Panc1 (cell line): ENCODE results near the gene CEP41. TPM values are rescaled to one million over a fixed set of nuclear protein-coding genes. Genes with fewer than 3 reads are reported as not detected.

Experiments
- ATAC-seq: fragments of 200-7000 bp; cut with Tn5 transposase; 2 replicates; pipeline ENCODE4 v1.9.1; 2020; ENCODE audit warnings: mild to moderate bottlenecking, moderate library complexity
- BruUV-seq: library from RNA; stranded (reverse); fragments of 400-500 nt; replicated peaks from 2 replicates; lab custom pipeline; 2021; lab: Mats Ljungman, UMichigan
- CTCF ChIA-PET: fragments of 300-600 bp; sonication (Branson Sonifier 250); formaldehyde crosslinking; loops from one replicate; lab custom pipeline; 2022; ENCODE audit warnings: antibody characterized with exemption; lab: Charles Lee
- POLR2A ChIA-PET: fragments of 300-600 bp; sonication (Branson Sonifier 250); formaldehyde crosslinking; loops from one replicate; lab custom pipeline; 2022; ENCODE audit warnings: antibody characterized with exemption; lab: Charles Lee
- DNase-seq: peaks from one replicate; pipeline ENCODE4 v3.0.0-alpha.2; 2010; ENCODE audit warnings: low read depth, low spot score
- H3K27ac ChIP-seq: 2 replicates; pipeline ENCODE4 v1.5.1; 2011; ENCODE audit warnings: mild to moderate bottlenecking, low read length, inconsistent platforms
- H3K27me3 ChIP-seq: fragments of 200-500 bp; sonication (Bioruptor generic); 2 replicates; pipeline ENCODE4 v1.6.0; 2014; ENCODE audit warnings: low read length, inconsistent platforms; ENCODE audit not compliant: control insufficient read depth, insufficient read depth
- H3K36me3 ChIP-seq: fragments of 200-500 bp; sonication (Bioruptor generic); 2 replicates; pipeline ENCODE4 v1.5.1; 2014; ENCODE audit warnings: inconsistent platforms, mild to moderate bottlenecking, low read length, moderate library complexity; ENCODE audit not compliant: control insufficient read depth, insufficient read depth
- H3K4me1 ChIP-seq: 2 replicates; pipeline ENCODE4 v1.5.1; 2011; ENCODE audit warnings: inconsistent platforms, mild to moderate bottlenecking, low read length, moderate library complexity; ENCODE audit not compliant: control insufficient read depth, insufficient read depth
- H3K4me3 ChIP-seq, 2 experiments: 2 replicates each; pipeline ENCODE4 v1.5.1; 2011 to 2012; ENCODE audit warnings: low read depth in 2 of 2, low read length in 2 of 2, mild to moderate bottlenecking in 2 of 2, inconsistent platforms in 1 of 2, moderate library complexity in 1 of 2
- H3K9me3 ChIP-seq: fragments of 200-500 bp; sonication (Bioruptor generic); 2 replicates; pipeline ENCODE4 v1.5.1; 2014; ENCODE audit warnings: low read depth, mild to moderate bottlenecking, inconsistent platforms, low read length, moderate library complexity; ENCODE audit not compliant: control insufficient read depth, insufficient read depth
- CTCF ChIP-seq: fragments of 450-650 bp; IDR thresholded peaks from 2 replicates; pipeline ENCODE4 v1.5.1; 2017; ENCODE audit warnings: mild to moderate bottlenecking
- POLR2AphosphoS5 ChIP-seq: IDR thresholded peaks from 2 replicates; pipeline ENCODE4 v1.6.1; 2012; ENCODE audit warnings: mild to moderate bottlenecking, low read depth, low read length, moderate library complexity
- REST ChIP-seq, 2 experiments: IDR thresholded peaks; 2 replicates each; pipeline ENCODE4 v1.6.1; 2011 to 2012; ENCODE audit warnings: low read depth in 2 of 2, control low read depth in 1 of 2, low read length in 1 of 2, mild to moderate bottlenecking in 1 of 2, moderate library complexity in 1 of 2; ENCODE audit not compliant: insufficient read depth in 1 of 2
- SIN3A ChIP-seq: IDR thresholded peaks from 2 replicates; pipeline ENCODE4 v1.6.1; 2012; ENCODE audit warnings: low read depth, mild to moderate bottlenecking, low read length, moderate library complexity, borderline replicate concordance; ENCODE audit not compliant: insufficient read depth
- TCF7L2 ChIP-seq: IDR thresholded peaks from 2 replicates; pipeline ENCODE4 v1.6.1; 2011; ENCODE audit warnings: mild to moderate bottlenecking, low read depth, low read length, inconsistent platforms
- in situ Hi-C: cut with HindIII; loops from 2 replicates; pipeline ENCODE4 v1.10.0; 2016; ENCODE audit warnings: low sequenced_read_pairs, low pct_unique_long_range_greater_than_20kb
- intact Hi-C: fragments of 100-400 bp; cut with micrococcal nuclease; formaldehyde crosslinking; loops from one replicate; pipeline ENCODE4 v1.10.0; 2022; ENCODE audit not compliant: unreplicated experiment
- total RNA-seq: library from RNA; stranded (reverse); gene quantifications from one replicate; pipeline ENCODE4 v1.2.1, GENCODE V29; 2021; ENCODE audit not compliant: unreplicated experiment

CEP41 gene
- total RNA-seq, 1 experiment from 2014 or later = 13.2 TPM

GRCh38 chr7:130345136-130345535 lies 95.7 kb downstream of the CEP41 start:
- peaks cover 4% of the 10 kb centered on the region; the same call in 1 of the 2 replicates for H3K9me3 ChIP-seq
- no peak overlapping the region for H3K27ac ChIP-seq
- POLR2A ChIA-PET = no interaction called here
- CTCF ChIA-PET = no interaction called here
- DNase-seq (no peak), ATAC-seq (no peak)
- no peak for TF ChIP-seq POLR2AphosphoS5
- no peak for TF ChIP-seq TCF7L2
- TF ChIP-seq CTCF = no peak
- TF ChIP-seq REST (IDR thresholded peaks at IDR 0.05; ENCODE audit: insufficient read depth in 1 of 2, low read depth in 2 of 2, low read length in 1 of 2) = no peak
- TF ChIP-seq SIN3A = no peak
- no peaks in the 10 kb centered on the region for H3K27me3 ChIP-seq
- H3K4me1 ChIP-seq = no peaks in the 10 kb centered on the region
- no TSS peak for BruUV-seq
- in situ Hi-C loops = no loop called here
- intact Hi-C loops = no loop called here
- H3K36me3 ChIP-seq = no peaks in the 10 kb centered on the region
- no peak overlapping the region for H3K4me3 ChIP-seq

GRCh38 chr7:130344271-130344866 lies 96.4 kb downstream of the CEP41 start, which contains the start of gene CPA5:
Gene CPA5, plus strand, starts transcription at chr7:130344816. Its CDS starts 1,670 bp downstream, at chr7:130346486.
- no peaks in the 10 kb centered on the region for H3K4me1 ChIP-seq
- BruUV-seq = no TSS peak
- DNase-seq (no peak), ATAC-seq (no peak)
- no peaks in the 10 kb centered on the region for H3K27me3 ChIP-seq
- H3K9me3 ChIP-seq = peaks cover 4% of the 10 kb centered on the region; the same call in 1 of the 2 replicates
- no peak within 1 kb of the TSS for H3K27ac ChIP-seq
- TF ChIP-seq REST (IDR thresholded peaks at IDR 0.05; ENCODE audit: insufficient read depth in 1 of 2, low read depth in 2 of 2, low read length in 1 of 2) = no peak
- TF ChIP-seq CTCF = no peak
- no peak for TF ChIP-seq POLR2AphosphoS5
- no peak for TF ChIP-seq TCF7L2
- no peak for TF ChIP-seq SIN3A
- ChIA-PET CTCF (no interaction called here), POLR2A (no interaction called here)
- no peaks in the 10 kb centered on the region for H3K36me3 ChIP-seq
- in situ Hi-C loops = no loop called here
- no peak within 1 kb of the TSS for H3K4me3 ChIP-seq
- intact Hi-C loops = no loop called here
